ENCODE measurements around the gene PSME1. TPM values are rescaled to one million over a fixed set of nuclear protein-coding genes. Genes with fewer than 3 reads are reported as not detected.

PSME1 gene
- polyA plus RNA-seq, 1 donor from 2014 or later: 55.8 TPM

DNA sequence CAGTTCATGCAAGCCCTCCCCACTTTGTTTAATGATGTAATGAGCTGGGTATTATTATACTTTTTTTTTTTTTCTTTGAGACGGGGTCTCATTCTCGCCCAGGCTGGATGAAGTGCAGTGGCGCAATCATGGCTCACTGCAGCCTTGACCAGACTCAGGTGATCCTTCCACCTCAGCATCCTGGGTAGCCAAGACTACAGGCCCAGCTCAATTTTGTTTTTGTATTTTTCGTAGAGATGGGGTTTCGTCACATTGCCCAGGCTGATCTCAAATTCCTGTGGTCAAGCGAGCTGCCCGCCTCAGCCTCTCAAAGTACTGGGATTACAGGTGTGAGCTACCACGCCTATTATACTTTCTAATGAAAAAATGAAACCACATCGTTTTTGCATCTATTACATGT is 25.9 kb upstream of the PSME1 start:
- H3K27ac ChIP-seq (ENCODE audit: low read length): no peak overlapping the region
- H4K20me1 ChIP-seq (ENCODE audit: insufficient read depth): no peaks in the 10 kb centered on the region
- no peaks in the 10 kb centered on the region for H3F3A ChIP-seq (ENCODE audit: insufficient read depth, low read length, poor library complexity, severe bottlenecking)
- no peaks in the 10 kb centered on the region for H3K79me2 ChIP-seq (replicated peaks; ENCODE audit: insufficient read depth, low read length)
- H3K9me2 ChIP-seq (ENCODE audit: insufficient read depth, low read length): no peaks in the 10 kb centered on the region
- H3K36me3 ChIP-seq (ENCODE audit: insufficient read depth, low read length): no peaks in the 10 kb centered on the region
- no peak overlapping the region for H3K4me2 ChIP-seq (ENCODE audit: low read length)
- no peak overlapping the region for H3K9ac ChIP-seq (ENCODE audit: low read length)
- no peaks in the 10 kb centered on the region for H3K27me3 ChIP-seq (ENCODE audit: insufficient read depth, low read depth, low read length)
- H3K4me3 ChIP-seq (ENCODE audit: low read length): no peak overlapping the region
- TF ChIP-seq SMC3 (conservative IDR thresholded peaks at IDR 0.05; ENCODE audit: poor library complexity) (no peak), TAF1 (IDR thresholded peaks at IDR 0.05; ENCODE audit: low read depth) (no peak), EP300 (conservative IDR thresholded peaks at IDR 0.05; ENCODE audit: poor library complexity, severe bottlenecking) (no peak), MXI1 (conservative IDR thresholded peaks at IDR 0.05; ENCODE audit: poor library complexity, severe bottlenecking) (no peak), RAD21 (conservative IDR thresholded peaks at IDR 0.05) (no peak), POLR2AphosphoS5 (IDR thresholded peaks at IDR 0.05) (no peak), EZH2 (IDR thresholded peaks at IDR 0.05; ENCODE audit: borderline replicate concordance, insufficient read depth, low read length, poor library complexity, severe bottlenecking) (no peak)
- TF ChIP-seq, protein P1, sequence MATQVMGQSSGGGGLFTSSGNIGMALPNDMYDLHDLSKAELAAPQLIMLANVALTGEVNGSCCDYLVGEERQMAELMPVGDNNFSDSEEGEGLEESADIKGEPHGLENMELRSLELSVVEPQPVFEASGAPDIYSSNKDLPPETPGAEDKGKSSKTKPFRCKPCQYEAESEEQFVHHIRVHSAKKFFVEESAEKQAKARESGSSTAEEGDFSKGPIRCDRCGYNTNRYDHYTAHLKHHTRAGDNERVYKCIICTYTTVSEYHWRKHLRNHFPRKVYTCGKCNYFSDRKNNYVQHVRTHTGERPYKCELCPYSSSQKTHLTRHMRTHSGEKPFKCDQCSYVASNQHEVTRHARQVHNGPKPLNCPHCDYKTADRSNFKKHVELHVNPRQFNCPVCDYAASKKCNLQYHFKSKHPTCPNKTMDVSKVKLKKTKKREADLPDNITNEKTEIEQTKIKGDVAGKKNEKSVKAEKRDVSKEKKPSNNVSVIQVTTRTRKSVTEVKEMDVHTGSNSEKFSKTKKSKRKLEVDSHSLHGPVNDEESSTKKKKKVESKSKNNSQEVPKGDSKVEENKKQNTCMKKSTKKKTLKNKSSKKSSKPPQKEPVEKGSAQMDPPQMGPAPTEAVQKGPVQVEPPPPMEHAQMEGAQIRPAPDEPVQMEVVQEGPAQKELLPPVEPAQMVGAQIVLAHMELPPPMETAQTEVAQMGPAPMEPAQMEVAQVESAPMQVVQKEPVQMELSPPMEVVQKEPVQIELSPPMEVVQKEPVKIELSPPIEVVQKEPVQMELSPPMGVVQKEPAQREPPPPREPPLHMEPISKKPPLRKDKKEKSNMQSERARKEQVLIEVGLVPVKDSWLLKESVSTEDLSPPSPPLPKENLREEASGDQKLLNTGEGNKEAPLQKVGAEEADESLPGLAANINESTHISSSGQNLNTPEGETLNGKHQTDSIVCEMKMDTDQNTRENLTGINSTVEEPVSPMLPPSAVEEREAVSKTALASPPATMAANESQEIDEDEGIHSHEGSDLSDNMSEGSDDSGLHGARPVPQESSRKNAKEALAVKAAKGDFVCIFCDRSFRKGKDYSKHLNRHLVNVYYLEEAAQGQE (IDR thresholded peaks at IDR 0.05; ENCODE audit: borderline replicate concordance): no peak
- TF ChIP-seq, protein P2, sequence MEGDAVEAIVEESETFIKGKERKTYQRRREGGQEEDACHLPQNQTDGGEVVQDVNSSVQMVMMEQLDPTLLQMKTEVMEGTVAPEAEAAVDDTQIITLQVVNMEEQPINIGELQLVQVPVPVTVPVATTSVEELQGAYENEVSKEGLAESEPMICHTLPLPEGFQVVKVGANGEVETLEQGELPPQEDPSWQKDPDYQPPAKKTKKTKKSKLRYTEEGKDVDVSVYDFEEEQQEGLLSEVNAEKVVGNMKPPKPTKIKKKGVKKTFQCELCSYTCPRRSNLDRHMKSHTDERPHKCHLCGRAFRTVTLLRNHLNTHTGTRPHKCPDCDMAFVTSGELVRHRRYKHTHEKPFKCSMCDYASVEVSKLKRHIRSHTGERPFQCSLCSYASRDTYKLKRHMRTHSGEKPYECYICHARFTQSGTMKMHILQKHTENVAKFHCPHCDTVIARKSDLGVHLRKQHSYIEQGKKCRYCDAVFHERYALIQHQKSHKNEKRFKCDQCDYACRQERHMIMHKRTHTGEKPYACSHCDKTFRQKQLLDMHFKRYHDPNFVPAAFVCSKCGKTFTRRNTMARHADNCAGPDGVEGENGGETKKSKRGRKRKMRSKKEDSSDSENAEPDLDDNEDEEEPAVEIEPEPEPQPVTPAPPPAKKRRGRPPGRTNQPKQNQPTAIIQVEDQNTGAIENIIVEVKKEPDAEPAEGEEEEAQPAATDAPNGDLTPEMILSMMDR (IDR thresholded peaks at IDR 0.05; ENCODE audit: poor library complexity, severe bottlenecking): no peak
- H2AFZ ChIP-seq (ENCODE audit: low read depth, low read length): no peak overlapping the region
- no peaks in the 10 kb centered on the region for H3K9me3 ChIP-seq (ENCODE audit: low read length)

DNA sequence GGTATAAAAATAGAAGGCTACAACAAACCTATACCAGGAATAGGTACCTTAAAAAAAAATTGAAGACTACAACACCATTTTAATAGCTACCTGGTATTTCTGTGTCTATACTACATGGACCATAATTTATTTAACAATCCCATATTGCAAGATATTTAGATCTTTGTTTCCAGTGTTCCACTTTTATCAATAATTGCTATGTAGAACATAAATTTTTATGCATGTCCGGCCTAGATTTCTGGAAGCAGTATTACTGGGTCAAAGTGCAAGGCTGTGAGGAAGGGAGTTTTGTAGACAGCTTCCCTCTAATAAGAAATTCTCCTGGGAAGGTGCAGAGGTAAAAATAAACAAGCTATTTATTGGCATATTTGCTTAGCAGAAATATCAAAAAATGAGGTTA is 25.5 kb upstream of the PSME1 start:
- H4K20me1 ChIP-seq (ENCODE audit: insufficient read depth): no peaks in the 10 kb centered on the region

More for the DNA sequence above, 25.5 kb upstream of the PSME1 start:
- Histone ChIP-seq H3F3A (ENCODE audit: insufficient read depth, low read length, poor library complexity, severe bottlenecking) (no peaks in the 10 kb centered on the region), H3K27ac (ENCODE audit: low read length) (no peak overlapping the region), H3K4me2 (ENCODE audit: low read length) (no peak overlapping the region), H3K79me2 (replicated peaks; ENCODE audit: insufficient read depth, low read length) (peaks cover under 1% of the 10 kb centered on the region), H3K9me2 (ENCODE audit: insufficient read depth, low read length) (no peaks in the 10 kb centered on the region), H3K36me3 (ENCODE audit: insufficient read depth, low read length) (no peaks in the 10 kb centered on the region), H3K27me3 (ENCODE audit: insufficient read depth, low read depth, low read length) (no peaks in the 10 kb centered on the region), H3K9ac (ENCODE audit: low read length) (no peak overlapping the region), H3K4me3 (ENCODE audit: low read length) (no peak overlapping the region), H2AFZ (ENCODE audit: low read depth, low read length) (no peak overlapping the region), H3K9me3 (ENCODE audit: low read length) (no peaks in the 10 kb centered on the region)
- TF ChIP-seq SMC3 (conservative IDR thresholded peaks at IDR 0.05; ENCODE audit: poor library complexity) (no peak), RAD21 (conservative IDR thresholded peaks at IDR 0.05) (no peak), EZH2 (IDR thresholded peaks at IDR 0.05; ENCODE audit: borderline replicate concordance, insufficient read depth, low read length, poor library complexity, severe bottlenecking) (no peak), POLR2AphosphoS5 (IDR thresholded peaks at IDR 0.05) (no peak), MXI1 (conservative IDR thresholded peaks at IDR 0.05; ENCODE audit: poor library complexity, severe bottlenecking) (no peak), TAF1 (IDR thresholded peaks at IDR 0.05; ENCODE audit: low read depth) (no peak), EP300 (conservative IDR thresholded peaks at IDR 0.05; ENCODE audit: poor library complexity, severe bottlenecking) (no peak)
- TF ChIP-seq, protein P1 (IDR thresholded peaks at IDR 0.05; ENCODE audit: borderline replicate concordance): no peak
- TF ChIP-seq, protein P2 (IDR thresholded peaks at IDR 0.05; ENCODE audit: poor library complexity, severe bottlenecking): no peak

All from neural cell (in vitro differentiated cells).